ENCODE data around the gene KDM4C. TPM values are rescaled to one million over a fixed set of nuclear protein-coding genes. Genes with fewer than 3 reads are reported as not detected.

KDM4C gene
- total RNA-seq, 2 donors from 2014 or later, result 26.1 to 47.8 TPM

DNA sequence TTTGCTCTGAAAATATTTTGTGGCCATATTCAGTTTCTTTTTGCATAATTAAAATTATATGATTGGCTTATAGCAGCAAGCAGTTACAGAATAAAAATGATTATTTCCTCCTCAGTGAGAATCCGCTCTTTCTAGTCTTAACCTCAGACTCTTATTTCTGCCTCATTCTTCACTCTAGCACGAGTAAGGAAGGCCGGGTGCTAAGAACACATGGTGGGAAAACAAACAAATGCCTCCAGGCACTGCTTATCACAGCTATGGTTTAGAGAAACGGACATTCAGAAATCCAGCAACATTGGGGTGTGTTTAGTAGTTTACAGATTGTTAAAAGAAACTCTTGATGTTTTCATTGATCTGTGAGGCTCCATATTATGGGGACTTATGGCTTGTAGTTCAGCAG, 168.7 kb downstream of the KDM4C start:
- no peak for ATAC-seq (ENCODE audit: insufficient number of reproducible peaks, low FRiP score, low read depth)
- Histone ChIP-seq H3K27ac (no peak overlapping the region), H3K4me3 (no peak overlapping the region), H3K36me3 (no peaks in the 10 kb centered on the region), H3K27me3 (replicated peaks; ENCODE audit: insufficient read depth) (no peaks in the 10 kb centered on the region), H3K9me3 (no peaks in the 10 kb centered on the region), H3K4me1 (ENCODE audit: control insufficient read depth in 1 of 2, low read depth in 2 of 2) (no peaks in the 10 kb centered on the region)
- TF ChIP-seq CTCF (IDR thresholded peaks at IDR 0.05), result no peak
- no peak for DNase-seq (ENCODE audit: low spot score)

DNA sequence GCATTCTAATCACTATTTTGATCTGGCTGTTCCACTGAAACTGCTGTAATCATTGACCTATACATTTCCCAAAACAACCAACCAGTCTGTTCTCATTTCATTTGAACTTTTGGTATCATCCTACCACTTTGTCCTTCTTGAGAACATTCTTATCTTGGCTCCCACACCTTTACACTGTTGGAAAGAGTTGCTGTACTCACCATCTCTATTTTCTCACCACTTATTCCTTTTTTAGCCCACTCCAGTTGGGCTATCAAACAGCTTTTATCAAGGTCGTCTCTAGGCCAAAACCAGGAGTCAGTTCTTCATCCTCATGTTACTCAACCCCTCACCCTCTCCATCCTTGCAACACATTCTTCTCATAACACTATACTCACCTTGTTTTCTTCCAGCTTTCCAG, 170.1 kb downstream of the KDM4C start:
- Histone ChIP-seq H3K9me3 (no peaks in the 10 kb centered on the region), H3K4me1 (ENCODE audit: control insufficient read depth in 1 of 2, low read depth in 2 of 2) (peaks cover 0 to 4% of the 10 kb centered on the region in 2 donors), H3K27ac (no peak overlapping the region), H3K36me3 (no peaks in the 10 kb centered on the region), H3K27me3 (replicated peaks; ENCODE audit: insufficient read depth) (no peaks in the 10 kb centered on the region), H3K4me3 (no peak overlapping the region)
- no peak for ATAC-seq (ENCODE audit: insufficient number of reproducible peaks, low FRiP score, low read depth)
- no peak for DNase-seq (ENCODE audit: low spot score)
- TF ChIP-seq CTCF (IDR thresholded peaks at IDR 0.05), result no peak

- ATAC-seq (ENCODE audit: insufficient number of reproducible peaks, low FRiP score, low read depth), result no peak
- Histone ChIP-seq H3K9me3 (no peaks in the 10 kb centered on the region), H3K27ac (no peak overlapping the region), H3K27me3 (replicated peaks; ENCODE audit: insufficient read depth) (no peaks in the 10 kb centered on the region), H3K4me3 (no peak overlapping the region), H3K36me3 (no peaks in the 10 kb centered on the region), H3K4me1 (ENCODE audit: control insufficient read depth in 1 of 2, low read depth in 2 of 2) (peaks cover 0 to 4% of the 10 kb centered on the region in 2 donors)
- TF ChIP-seq CTCF (IDR thresholded peaks at IDR 0.05), result no peak
- no peak for DNase-seq (ENCODE audit: low spot score)
Measured at GRCh38 chr9:6928863-6929262, 171.1 kb downstream of the KDM4C start.

GRCh38 chr9:6929441-6930215, 171.9 kb downstream of the KDM4C start:
- no peak for ATAC-seq (ENCODE audit: insufficient number of reproducible peaks, low FRiP score, low read depth)
- H3K27me3 ChIP-seq (replicated peaks; ENCODE audit: insufficient read depth), result no peaks in the 10 kb centered on the region
- H3K4me1 ChIP-seq (ENCODE audit: control insufficient read depth in 1 of 2, low read depth in 2 of 2), result peaks cover 0 to 4% of the 10 kb centered on the region in 2 donors
- no peak for DNase-seq (ENCODE audit: low spot score)
- no peak for TF ChIP-seq CTCF (IDR thresholded peaks at IDR 0.05)
- no peaks in the 10 kb centered on the region for H3K36me3 ChIP-seq
- no peak overlapping the region for H3K4me3 ChIP-seq
- no peaks in the 10 kb centered on the region for H3K9me3 ChIP-seq
- H3K27ac ChIP-seq, result no peak overlapping the region

DNA sequence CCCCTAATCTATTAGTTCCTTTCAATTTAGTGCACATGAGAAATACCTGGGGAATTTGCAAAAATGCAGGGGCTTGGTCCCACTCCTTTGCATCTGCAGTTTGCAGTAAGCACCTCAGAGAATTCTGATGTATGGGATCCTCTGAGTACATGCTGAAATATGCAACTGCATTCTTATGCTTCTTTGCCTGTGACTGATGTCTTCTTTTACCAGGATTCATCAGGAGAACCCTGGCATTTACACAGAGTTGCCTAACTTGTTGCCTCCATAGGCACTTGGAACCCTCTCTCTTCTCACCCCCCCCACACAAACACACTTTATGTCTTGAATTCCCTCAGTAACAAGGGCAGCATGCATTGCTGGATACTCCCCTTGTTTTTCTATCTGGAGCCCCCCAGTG, 173.1 kb downstream of the KDM4C start:
- no peaks in the 10 kb centered on the region for H3K27me3 ChIP-seq (replicated peaks; ENCODE audit: insufficient read depth)
- no peak overlapping the region for H3K27ac ChIP-seq
- no peak for TF ChIP-seq CTCF (IDR thresholded peaks at IDR 0.05)
- H3K9me3 ChIP-seq, result no peaks in the 10 kb centered on the region
- H3K4me3 ChIP-seq, result no peak overlapping the region
- ATAC-seq (ENCODE audit: insufficient number of reproducible peaks, low FRiP score, low read depth) (no peak), DNase-seq (ENCODE audit: low spot score) (no peak)
- H3K36me3 ChIP-seq, result no peaks in the 10 kb centered on the region
- peaks cover 0 to 4% of the 10 kb centered on the region in 2 donors for H3K4me1 ChIP-seq (ENCODE audit: control insufficient read depth in 1 of 2, low read depth in 2 of 2)

Data from thoracic aorta (tissue), 2 donors.